ENCODE results near the gene HTT.

Gene HTT

GRCh38 chr4:3246458-3247398 is 172.2 kb downstream of the HTT start:
- no peaks in the 10 kb centered on the region for H4K20me1 ChIP-seq (ENCODE audit: insufficient read depth, low read length, poor library complexity, severe bottlenecking)
- H3K4me1 ChIP-seq (ENCODE audit: insufficient read depth, low read length, poor library complexity, severe bottlenecking) = peaks cover 11% of the 10 kb centered on the region

GRCh38 chr4:3247399-3248177 is 173.1 kb downstream of the HTT start:
- H4K20me1 ChIP-seq (ENCODE audit: insufficient read depth, low read length, poor library complexity, severe bottlenecking) = no peaks in the 10 kb centered on the region
- no peaks in the 10 kb centered on the region for H3K27me3 ChIP-seq (ENCODE audit: insufficient read depth, low read length, poor library complexity, severe bottlenecking)
- no peak overlapping the region for H3K4me2 ChIP-seq (ENCODE audit: low read depth, low read length, poor library complexity, severe bottlenecking)
- no peak overlapping the region for H3K4me3 ChIP-seq (ENCODE audit: low read length, poor library complexity, severe bottlenecking)
- H3K9me2 ChIP-seq (replicated peaks; ENCODE audit: low read depth, low read length) = no peaks in the 10 kb centered on the region
- H3F3A ChIP-seq (ENCODE audit: low read depth) = no peaks in the 10 kb centered on the region
- peaks cover 13% of the 10 kb centered on the region for H3K4me1 ChIP-seq (ENCODE audit: insufficient read depth, low read length, poor library complexity, severe bottlenecking)
- no peaks in the 10 kb centered on the region for H3K79me2 ChIP-seq (ENCODE audit: insufficient read depth, low read length)
- no peak for TF ChIP-seq CTCF (conservative IDR thresholded peaks at IDR 0.05; ENCODE audit: low read length)
- no peak for TF ChIP-seq EZH2phosphoT487 (IDR thresholded peaks at IDR 0.05; ENCODE audit: borderline replicate concordance)
- no peaks in the 10 kb centered on the region for H3K36me3 ChIP-seq (ENCODE audit: insufficient read depth, low read length)
- H3K9ac ChIP-seq (ENCODE audit: low read depth, low read length, poor library complexity, severe bottlenecking) = no peak overlapping the region
- no peaks in the 10 kb centered on the region for H3K9me3 ChIP-seq (ENCODE audit: insufficient read depth, low read depth, low read length)
- H2AFZ ChIP-seq (ENCODE audit: low read length) = no peak overlapping the region

More at GRCh38 chr4:3246458-3247398, 172.2 kb downstream of the HTT start:
- Histone ChIP-seq H3F3A (ENCODE audit: low read depth) (no peaks in the 10 kb centered on the region), H2AFZ (ENCODE audit: low read length) (no peak overlapping the region), H3K4me3 (ENCODE audit: low read length, poor library complexity, severe bottlenecking) (no peak overlapping the region), H3K36me3 (ENCODE audit: insufficient read depth, low read length) (no peaks in the 10 kb centered on the region), H3K9ac (ENCODE audit: low read depth, low read length, poor library complexity, severe bottlenecking) (no peak overlapping the region), H3K79me2 (ENCODE audit: insufficient read depth, low read length) (no peaks in the 10 kb centered on the region), H3K9me3 (ENCODE audit: insufficient read depth, low read depth, low read length) (no peaks in the 10 kb centered on the region), H3K4me2 (ENCODE audit: low read depth, low read length, poor library complexity, severe bottlenecking) (no peak overlapping the region), H3K9me2 (replicated peaks; ENCODE audit: low read depth, low read length) (no peaks in the 10 kb centered on the region), H3K27me3 (ENCODE audit: insufficient read depth, low read length, poor library complexity, severe bottlenecking) (no peaks in the 10 kb centered on the region)
- TF ChIP-seq EZH2phosphoT487 (IDR thresholded peaks at IDR 0.05; ENCODE audit: borderline replicate concordance) (no peak), CTCF (conservative IDR thresholded peaks at IDR 0.05; ENCODE audit: low read length) (peak; percentile 46)

- TF ChIP-seq EZH2phosphoT487 (IDR thresholded peaks at IDR 0.05; ENCODE audit: borderline replicate concordance) (no peak), CTCF (conservative IDR thresholded peaks at IDR 0.05; ENCODE audit: low read length) (no peak)
- H3F3A ChIP-seq (ENCODE audit: low read depth) = no peaks in the 10 kb centered on the region
- H4K20me1 ChIP-seq (ENCODE audit: insufficient read depth, low read length, poor library complexity, severe bottlenecking) = no peaks in the 10 kb centered on the region
- H3K4me1 ChIP-seq (ENCODE audit: insufficient read depth, low read length, poor library complexity, severe bottlenecking) = peaks cover 13% of the 10 kb centered on the region
- H2AFZ ChIP-seq (ENCODE audit: low read length) = no peak overlapping the region
- H3K36me3 ChIP-seq (ENCODE audit: insufficient read depth, low read length) = no peaks in the 10 kb centered on the region
- no peak overlapping the region for H3K4me3 ChIP-seq (ENCODE audit: low read length, poor library complexity, severe bottlenecking)
- no peaks in the 10 kb centered on the region for H3K27me3 ChIP-seq (ENCODE audit: insufficient read depth, low read length, poor library complexity, severe bottlenecking)
- no peak overlapping the region for H3K9ac ChIP-seq (ENCODE audit: low read depth, low read length, poor library complexity, severe bottlenecking)
- H3K4me2 ChIP-seq (ENCODE audit: low read depth, low read length, poor library complexity, severe bottlenecking) = no peak overlapping the region
- no peaks in the 10 kb centered on the region for H3K79me2 ChIP-seq (ENCODE audit: insufficient read depth, low read length)
- no peaks in the 10 kb centered on the region for H3K9me3 ChIP-seq (ENCODE audit: insufficient read depth, low read depth, low read length)
- H3K9me2 ChIP-seq (replicated peaks; ENCODE audit: low read depth, low read length) = no peaks in the 10 kb centered on the region
These were observed 173.6 kb downstream of the HTT start for GRCh38 chr4:3248178-3248480.

Data from Loucy (cell line).